ENCODE measurements around the gene ZPBP2.

ZPBP2 gene

GRCh38 chr17:39908789-39909352 lies 40.9 kb downstream of the ZPBP2 start:
- H3K4me3 ChIP-seq (replicated peaks; ENCODE audit: low read depth, low read length): no peak overlapping the region
- no peak for TF ChIP-seq CTCF (IDR thresholded peaks at IDR 0.05; ENCODE audit: low read length, missing control alignments)
- no peak for DNase-seq (ENCODE audit: low read depth)

GRCh38 chr17:39913989-39914388 lies 46.0 kb downstream of the ZPBP2 start:
- TF ChIP-seq CTCF (IDR thresholded peaks at IDR 0.05; ENCODE audit: low read length, missing control alignments): no peak
- no peak overlapping the region for H3K4me3 ChIP-seq (replicated peaks; ENCODE audit: low read depth, low read length)
- DNase-seq (ENCODE audit: low read depth): no peak

- no peak overlapping the region for H3K4me3 ChIP-seq (replicated peaks; ENCODE audit: low read depth, low read length)
- no peak for DNase-seq (ENCODE audit: low read depth)
- TF ChIP-seq CTCF (IDR thresholded peaks at IDR 0.05; ENCODE audit: low read length, missing control alignments): no peak
These were observed 47.6 kb downstream of the ZPBP2 start for GRCh38 chr17:39915559-39915958.

- no peak overlapping the region for H3K4me3 ChIP-seq (replicated peaks; ENCODE audit: low read depth, low read length)
- peak; percentile 6 for TF ChIP-seq CTCF (IDR thresholded peaks at IDR 0.05; ENCODE audit: low read length, missing control alignments)
- DNase-seq (ENCODE audit: low read depth): no peak
These were observed 48.9 kb downstream of the ZPBP2 start for GRCh38 chr17:39916918-39917317.

- TF ChIP-seq CTCF (IDR thresholded peaks at IDR 0.05; ENCODE audit: low read length, missing control alignments): no peak
- H3K4me3 ChIP-seq (replicated peaks; ENCODE audit: low read depth, low read length): no peak overlapping the region
- DNase-seq (ENCODE audit: low read depth): no peak
These were observed 51.2 kb downstream of the ZPBP2 start for GRCh38 chr17:39919087-39919683.

- DNase-seq (ENCODE audit: low read depth): no peak
- no peak overlapping the region for H3K4me3 ChIP-seq (replicated peaks; ENCODE audit: low read depth, low read length)
- no peak for TF ChIP-seq CTCF (IDR thresholded peaks at IDR 0.05; ENCODE audit: low read length, missing control alignments)
These were observed 52.5 kb downstream of the ZPBP2 start for GRCh38 chr17:39920218-39921210.

Measured in fibroblast of pulmonary artery (primary cell).